ENCODE results near the gene KCNQ1.

DNA sequence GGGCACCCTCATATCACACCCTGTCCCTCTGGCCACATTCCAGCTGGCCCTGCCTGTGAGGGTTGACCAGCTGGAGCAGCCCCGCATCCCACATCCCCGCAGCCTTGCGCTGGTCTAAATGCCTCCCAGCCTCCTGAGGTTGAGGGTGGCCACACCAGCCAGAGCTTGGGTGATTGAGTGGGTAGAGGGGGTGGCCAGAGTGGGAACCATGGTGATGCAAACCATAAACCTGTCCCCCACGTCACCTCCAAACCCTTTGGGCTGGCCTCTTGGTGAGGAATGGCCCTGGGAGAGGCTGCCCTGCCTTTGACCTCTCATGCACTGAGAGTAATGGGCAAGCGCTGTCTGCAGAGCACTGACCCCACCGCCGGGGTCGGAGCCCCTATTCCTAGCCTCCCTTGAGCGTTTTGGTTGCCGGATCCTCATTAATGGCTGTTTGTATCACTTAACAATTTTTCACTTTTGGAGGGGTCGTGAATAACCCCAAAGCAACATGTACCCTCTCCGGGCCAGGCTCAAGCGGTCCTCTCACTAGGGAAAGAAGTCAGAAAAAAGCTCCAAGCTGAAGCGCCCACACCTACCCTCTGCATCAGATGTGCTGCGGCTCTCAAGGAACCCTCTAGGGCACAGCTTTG lies 271.0 kb downstream of the KCNQ1 start:
- TF ChIP-seq, protein P1, sequence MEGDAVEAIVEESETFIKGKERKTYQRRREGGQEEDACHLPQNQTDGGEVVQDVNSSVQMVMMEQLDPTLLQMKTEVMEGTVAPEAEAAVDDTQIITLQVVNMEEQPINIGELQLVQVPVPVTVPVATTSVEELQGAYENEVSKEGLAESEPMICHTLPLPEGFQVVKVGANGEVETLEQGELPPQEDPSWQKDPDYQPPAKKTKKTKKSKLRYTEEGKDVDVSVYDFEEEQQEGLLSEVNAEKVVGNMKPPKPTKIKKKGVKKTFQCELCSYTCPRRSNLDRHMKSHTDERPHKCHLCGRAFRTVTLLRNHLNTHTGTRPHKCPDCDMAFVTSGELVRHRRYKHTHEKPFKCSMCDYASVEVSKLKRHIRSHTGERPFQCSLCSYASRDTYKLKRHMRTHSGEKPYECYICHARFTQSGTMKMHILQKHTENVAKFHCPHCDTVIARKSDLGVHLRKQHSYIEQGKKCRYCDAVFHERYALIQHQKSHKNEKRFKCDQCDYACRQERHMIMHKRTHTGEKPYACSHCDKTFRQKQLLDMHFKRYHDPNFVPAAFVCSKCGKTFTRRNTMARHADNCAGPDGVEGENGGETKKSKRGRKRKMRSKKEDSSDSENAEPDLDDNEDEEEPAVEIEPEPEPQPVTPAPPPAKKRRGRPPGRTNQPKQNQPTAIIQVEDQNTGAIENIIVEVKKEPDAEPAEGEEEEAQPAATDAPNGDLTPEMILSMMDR (conservative IDR thresholded peaks at IDR 0.05 in 1 of 2, IDR thresholded peaks at IDR 0.05 in 1 of 2; ENCODE audit: low read depth in 1 of 2, low read length in 2 of 2), result no peak
- TF ChIP-seq EZH2 (IDR thresholded peaks at IDR 0.05; ENCODE audit: low read length, missing control alignments), result no peak

Data from fibroblast of lung (primary cell).